GM23338 (cell line): ENCODE measurements around the gene NCKAP5. TPM values are rescaled to one million over a fixed set of nuclear protein-coding genes. Genes with fewer than 3 reads are reported as not detected.

Source experiments
- ATAC-seq: fragments of 200-7000 bp; cut with Tn5 transposase; 3 replicates; pipeline ENCODE4 v1.9.1; 2020
- DNase-seq: peaks from one replicate; pipeline ENCODE4 v3.0.0-alpha.2; 2015; ENCODE audit warnings: low spot score
- H2AFZ ChIP-seq: fragments of 200-600 bp; sonication (generic); 2 replicates; pipeline ENCODE4 v1.8.0; 2016; ENCODE audit warnings: antibody characterized with exemption, mild to moderate bottlenecking, moderate library complexity
- H3F3A ChIP-seq: fragments of 200-600 bp; sonication (generic); replicated peaks from 2 replicates; pipeline ENCODE4 v1.8.0; 2017; ENCODE audit warnings: antibody characterized with exemption, mixed run types, low read depth
- H3K27ac ChIP-seq: fragments of 200-600 bp; sonication (generic); 2 replicates; pipeline ENCODE4 v1.6.1; 2016; ENCODE audit warnings: low read depth
- H3K27me3 ChIP-seq: fragments of 200-600 bp; sonication (generic); 2 replicates; pipeline ENCODE4 v1.8.0; 2016; ENCODE audit warnings: mild to moderate bottlenecking, mixed run types, moderate library complexity; ENCODE audit not compliant: insufficient read depth
- H3K36me3 ChIP-seq: fragments of 200-600 bp; sonication (generic); 2 replicates; pipeline ENCODE4 v1.8.0; 2016; ENCODE audit warnings: mild to moderate bottlenecking; ENCODE audit not compliant: insufficient read depth
- H3K4me1 ChIP-seq: fragments of 200-600 bp; sonication (generic); 2 replicates; pipeline ENCODE4 v1.8.0; 2016; ENCODE audit warnings: mild to moderate bottlenecking, moderate library complexity; ENCODE audit not compliant: insufficient read depth
- H3K4me2 ChIP-seq: fragments of 200-600 bp; sonication (generic); 2 replicates; pipeline ENCODE4 v1.7.1; 2017; ENCODE audit warnings: mixed run types
- H3K4me3 ChIP-seq: fragments of 200-600 bp; sonication (generic); 2 replicates; pipeline ENCODE4 v1.6.1; 2016; ENCODE audit warnings: mixed run types
- H3K79me2 ChIP-seq: fragments of 200-600 bp; sonication (generic); replicated peaks from 2 replicates; pipeline ENCODE4 v1.8.0; 2017; ENCODE audit warnings: mild to moderate bottlenecking; ENCODE audit not compliant: insufficient read depth
- H3K9me2 ChIP-seq: fragments of 200-600 bp; sonication (generic); 2 replicates; pipeline ENCODE4 v1.8.0; 2017; ENCODE audit not compliant: insufficient read depth
- H4K20me1 ChIP-seq: fragments of 200-600 bp; sonication (generic); replicated peaks from 2 replicates; pipeline ENCODE4 v1.8.0; 2017; ENCODE audit warnings: mild to moderate bottlenecking; ENCODE audit not compliant: insufficient read depth
- H3K27ac Mint-ChIP-seq: 2 replicates; pipeline ENCODE4 v1.8.0; 2020; ENCODE audit warnings: inconsistent platforms, mild to moderate bottlenecking, moderate library complexity, mixed read lengths
- H3K27me3 Mint-ChIP-seq: 3 replicates; pipeline ENCODE4 v1.8.0; 2022; ENCODE audit warnings: low read depth, mild to moderate bottlenecking, moderate library complexity, mixed read lengths, inconsistent platforms; ENCODE audit not compliant: insufficient read depth, poor library complexity
- H3K36me3 Mint-ChIP-seq: 3 replicates; pipeline ENCODE4 v1.8.0; 2021; ENCODE audit warnings: low read depth, mild to moderate bottlenecking, inconsistent platforms, moderate library complexity, mixed read lengths
- H3K4me1 Mint-ChIP-seq: 3 replicates; pipeline ENCODE4 v1.8.0; 2020; ENCODE audit warnings: mild to moderate bottlenecking, inconsistent platforms, mixed read lengths
- H3K4me3 Mint-ChIP-seq: 3 replicates; pipeline ENCODE4 v1.8.0; 2021; ENCODE audit warnings: moderate library complexity, mild to moderate bottlenecking, inconsistent platforms, mixed read lengths
- H3K9me3 Mint-ChIP-seq: 3 replicates; pipeline ENCODE4 v1.8.0; 2020; ENCODE audit warnings: moderate library complexity, mild to moderate bottlenecking, inconsistent platforms, mixed read lengths
- EZH2phosphoT487 ChIP-seq: fragments of 200-600 bp; sonication (generic); IDR thresholded peaks from one replicate; pipeline ENCODE4 v1.8.1; 2018; ENCODE audit warnings: antibody characterized with exemption; ENCODE audit not compliant: unreplicated experiment
- JUNB ChIP-seq: IDR thresholded peaks from one replicate; pipeline ENCODE4 v1.6.1; 2016; ENCODE audit warnings: antibody characterized with exemption; ENCODE audit not compliant: unreplicated experiment
- REST ChIP-seq: IDR thresholded peaks from one replicate; pipeline ENCODE4 v1.6.1; 2018; ENCODE audit warnings: antibody characterized with exemption; ENCODE audit not compliant: unreplicated experiment
- STAT1 ChIP-seq: IDR thresholded peaks from one replicate; pipeline ENCODE4 v1.6.1; 2016; ENCODE audit warnings: antibody characterized with exemption; ENCODE audit not compliant: unreplicated experiment
- ZNF114 ChIP-seq: fragments of 250-450 bp; sonication (Bioruptor Pico); IDR thresholded peaks from 2 replicates; pipeline ENCODE4 v1.5.0; 2020; ENCODE audit warnings: mild to moderate bottlenecking, moderate library complexity
- ZNF462 ChIP-seq: fragments of 250-450 bp; sonication (Bioruptor Pico); IDR thresholded peaks from 2 replicates; pipeline ENCODE4 v1.5.0; 2020; ENCODE audit warnings: mild to moderate bottlenecking, moderate library complexity
- polyA plus RNA-seq: library from polyadenylated mRNA; unstranded; fragments of >200 nt; fragmentation: Nextera tagmentation; extraction: Ambion mirVana; gene quantifications from 2 replicates; pipeline ENCODE4 v1.2.1, GENCODE V29; 2016
- total RNA-seq: library from RNA; depleted of rRNA; stranded (reverse); fragments of >200 nt; shearing (Covaris generic); gene quantifications from 2 replicates; pipeline ENCODE4 v1.2.3, GENCODE V29; 2014

Gene NCKAP5
- total and polyA plus RNA-seq, 2 experiments from 2014 or later, result 0.34 to 0.73 TPM

GRCh38 chr2:132761437-132761836 lies 806.8 kb downstream of the NCKAP5 start (continued):
- TF ChIP-seq ZNF462, result no peak
- TF ChIP-seq ZNF114 (CRISPR knock-in tag), result no peak
- TF ChIP-seq EZH2phosphoT487, result no peak
- TF ChIP-seq JUNB, result no peak

GRCh38 chr2:132760971-132761370 lies 807.3 kb downstream of the NCKAP5 start:
- Histone ChIP-seq H3K79me2 (no peaks in the 10 kb centered on the region), H4K20me1 (no peaks in the 10 kb centered on the region; the same call in 1 of the 2 replicates), H3K4me2 (no peak overlapping the region), H3F3A (no peaks in the 10 kb centered on the region), H3K4me3 (no peak overlapping the region), H3K9me2 (no peaks in the 10 kb centered on the region), H2AFZ (0 out of 2 replicates have a peak overlapping the region, but pooled peaks have one; percentile 6), H3K27me3 (no peaks in the 10 kb centered on the region), H3K27ac (no peak overlapping the region), H3K4me1 (no peaks in the 10 kb centered on the region), H3K36me3 (no peaks in the 10 kb centered on the region)
- peaks cover 1% of the 10 kb centered on the region for H3K27me3 Mint-ChIP-seq
- H3K9me3 Mint-ChIP-seq, result peaks cover 4% of the 10 kb centered on the region; the same call in 2 of the 3 replicates
- H3K36me3 Mint-ChIP-seq, result no peaks in the 10 kb centered on the region
- H3K4me1 Mint-ChIP-seq, result peaks cover 5% of the 10 kb centered on the region; the same call in 2 of the 3 replicates
- no peak overlapping the region for H3K4me3 Mint-ChIP-seq
- H3K27ac Mint-ChIP-seq, result no peak overlapping the region
- DNase-seq (no peak), ATAC-seq (no peak)
- no peak for TF ChIP-seq STAT1
- TF ChIP-seq REST, result no peak
- TF ChIP-seq ZNF462, result no peak
